Tibial nerve (tissue), 4 donors: ENCODE data around the gene COPZ1.

Source experiments
- CTCF ChIP-seq, 5 experiments: fragments of 200-600 bp in 3 of 5; fragments of 450-650 bp in 2 of 5; sonication (generic) in 3 of 5; IDR thresholded peaks; one replicate each; pipeline ENCODE4 v1.5.1; 2016 to 2019; ENCODE audit warnings: antibody characterized with exemption in 5 of 5, mild to moderate bottlenecking in 3 of 5, moderate library complexity in 2 of 5
- EP300 ChIP-seq, 2 donors: sonication (generic); formaldehyde crosslinking; IDR thresholded peaks; one replicate each; pipeline ENCODE4 v1.6.1; 2017; ENCODE audit warnings: antibody characterized with exemption in 2 of 2, mild to moderate bottlenecking in 1 of 2
- POLR2A ChIP-seq, 2 donors: fragments of 450-650 bp; IDR thresholded peaks; one replicate each; pipeline ENCODE4 v1.6.1; 2017; ENCODE audit warnings: antibody characterized with exemption in 2 of 2, mild to moderate bottlenecking in 2 of 2, moderate library complexity in 2 of 2

DNA sequence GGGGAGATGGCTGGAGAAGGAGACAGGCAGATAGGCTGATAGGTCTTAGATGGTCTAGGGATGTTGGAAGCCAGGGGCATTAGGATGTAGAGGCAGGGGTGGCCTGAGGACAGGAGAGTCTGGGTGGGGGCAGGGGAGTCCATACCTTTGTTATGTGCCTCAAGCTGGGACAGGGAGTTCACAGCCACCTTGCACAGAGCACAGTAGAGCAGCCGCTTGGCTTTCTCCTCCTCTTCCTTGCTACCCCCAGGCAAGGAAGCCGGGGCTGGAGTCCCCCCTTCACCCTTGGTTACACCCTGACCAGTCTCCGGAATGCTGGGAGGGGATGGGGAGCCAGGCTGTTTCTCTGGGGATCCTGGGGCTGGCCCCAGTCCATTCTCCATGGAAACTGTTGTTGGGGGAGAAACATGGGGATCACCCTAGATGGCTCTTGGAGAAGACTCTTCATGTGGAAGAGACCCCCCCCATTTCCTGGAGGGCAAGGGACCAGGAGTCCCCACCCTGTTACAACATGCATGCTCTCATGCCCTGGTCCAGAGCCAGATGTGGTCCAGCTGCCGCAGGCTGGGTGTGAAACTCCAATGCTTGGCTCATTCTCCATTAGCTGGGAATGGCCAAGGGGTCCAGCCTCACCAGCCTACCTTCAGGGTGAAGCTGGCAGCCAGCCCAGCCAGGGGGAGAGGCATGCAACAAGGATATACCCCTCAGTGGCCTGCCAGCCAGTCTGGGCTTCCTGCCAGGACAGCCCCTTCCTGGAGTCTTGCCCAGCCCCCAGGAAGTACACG is 46.6 kb downstream of the COPZ1 start:
- TF ChIP-seq POLR2A (IDR thresholded peaks at IDR 0.05) (no peak), CTCF (IDR thresholded peaks at IDR 0.05) (no peak), EP300 (IDR thresholded peaks at IDR 0.05) (no peak)
